ENCODE measurements around the gene OR10A7. TPM values are rescaled to one million over a fixed set of nuclear protein-coding genes. Genes with fewer than 3 reads are reported as not detected.
"Not testable (repeated sequence)": the region's sequence is repeated elsewhere in the genome, so short reads cannot be mapped to it uniquely, and the experiment has no call there.

Gene OR10A7
- polyA plus RNA-seq (2013, experiment 1 of 2; ENCODE audit: insufficient read length) = not detected
- polyA plus RNA-seq (2013, experiment 2 of 2; ENCODE audit: insufficient read length) = not detected

- no peak for DNase-seq
These were observed at the start of gene OR10A7 for GRCh38 chr12:55220725-55221124. Gene OR10A7 (plus strand): TSS chr12:55221025. CDS start chr12:55221025, 0 bp downstream.

GRCh38 chr12:55171445-55171844, 49.4 kb upstream of the OR10A7 start:
- no peak for DNase-seq

- DNase-seq = not testable (repeated sequence)
These were observed 49.0 kb upstream of the OR10A7 start for GRCh38 chr12:55171846-55172245.

- no peak for DNase-seq
These were observed 48.1 kb upstream of the OR10A7 start for GRCh38 chr12:55172686-55173085.

GRCh38 chr12:55173456-55173855, 47.4 kb upstream of the OR10A7 start:
- no peak for DNase-seq

- DNase-seq = no peak
These were observed 32.3 kb upstream of the OR10A7 start for GRCh38 chr12:55188573-55188972.

- DNase-seq = peak; percentile 72
These were observed 31.8 kb upstream of the OR10A7 start for GRCh38 chr12:55188974-55189556.

- no peak for DNase-seq
These were observed 26.4 kb upstream of the OR10A7 start for GRCh38 chr12:55194382-55194781.

- DNase-seq = no peak
These were observed 5.7 kb downstream of the OR10A7 start for GRCh38 chr12:55226523-55226922.

- no peak for DNase-seq
These were observed 6.8 kb downstream of the OR10A7 start for GRCh38 chr12:55227643-55228042.

GRCh38 chr12:55244309-55244708, 23.5 kb downstream of the OR10A7 start, which contains the start of gene OR6C74:
Gene OR6C74 (plus strand): TSS chr12:55244609. CDS start chr12:55247288, 2,679 bp downstream.
- no peak for DNase-seq

- no peak for DNase-seq
These were observed 25.3 kb downstream of the OR10A7 start for GRCh38 chr12:55246159-55246558.

GRCh38 chr12:55250944-55251343, 30.1 kb downstream of the OR10A7 start:
- no peak for DNase-seq

- DNase-seq = no peak
These were observed 32.5 kb downstream of the OR10A7 start for GRCh38 chr12:55253281-55253680.

- DNase-seq = no peak
These were observed 36.0 kb downstream of the OR10A7 start for GRCh38 chr12:55256831-55257230.

GRCh38 chr12:55258303-55258702, 37.5 kb downstream of the OR10A7 start:
- no peak for DNase-seq

Measured in fibroblast of skin of back (primary cell).